Heart left ventricle (tissue), 16 donors: Measurements from ENCODE around the gene DCTD. TPM values are rescaled to one million over a fixed set of nuclear protein-coding genes. Genes with fewer than 3 reads are reported as not detected.
"Not testable (repeated sequence)": the region's sequence is repeated elsewhere in the genome, so short reads cannot be mapped to it uniquely, and the experiment has no call there.

ENCODE experiments used
- ATAC-seq, 4 donors: fragments of 200-7000 bp; cut with Tn5 transposase; one replicate each; pipeline ENCODE4 v1.9.1; 2020 to 2022; ENCODE audit warnings: moderate library complexity in 4 of 4, mild to moderate bottlenecking in 3 of 4, moderate number of reproducible peaks in 1 of 4
- DNase-seq, 5 donors: peaks; one replicate each; pipeline ENCODE4 v3.0.0-alpha.2; 2020
- H3K27ac ChIP-seq, 12 donors: fragments of 200-600 bp; sonication (generic) in 4 of 12; one replicate each; pipeline versions ENCODE4 v1.5.0 to v1.8.0; 2016 to 2022; ENCODE audit warnings: mild to moderate bottlenecking in 2 of 12
- H3K27me3 ChIP-seq, 9 donors: fragments of 200-600 bp; sonication (generic) in 2 of 9; one replicate each; pipeline versions ENCODE4 v1.5.1 to v1.8.0; 2016 to 2022; ENCODE audit warnings: mild to moderate bottlenecking in 3 of 9
- H3K36me3 ChIP-seq, 9 donors: fragments of 200-600 bp; sonication (generic) in 2 of 9; one replicate each; pipeline versions ENCODE4 v1.5.0 to v1.8.0; 2018 to 2022; ENCODE audit warnings: mild to moderate bottlenecking in 2 of 9
- H3K4me1 ChIP-seq, 12 donors: fragments of 200-600 bp; sonication (generic) in 4 of 12; one replicate each; pipeline versions ENCODE4 v1.5.0 to v1.8.0; 2016 to 2022; ENCODE audit warnings: mild to moderate bottlenecking in 3 of 12
- H3K4me3 ChIP-seq, 12 donors: fragments of 200-600 bp; sonication (generic) in 4 of 12; one replicate each; pipeline versions ENCODE4 v1.5.0 to v1.8.0; 2017 to 2022; ENCODE audit warnings: mild to moderate bottlenecking in 9 of 12, moderate library complexity in 4 of 12
- H3K9me3 ChIP-seq, 12 donors: fragments of 200-600 bp; sonication (generic) in 4 of 12; one replicate each; pipeline versions ENCODE4 v1.5.0 to v1.8.0; 2016 to 2022; ENCODE audit warnings: mild to moderate bottlenecking in 1 of 12
- POLR2A ChIP-seq, 2 donors: fragments of 450-650 bp; IDR thresholded peaks; one replicate each; pipeline ENCODE4 v1.6.1; 2017; ENCODE audit warnings: antibody characterized with exemption in 2 of 2, mild to moderate bottlenecking in 2 of 2, moderate library complexity in 2 of 2
- WGBS, 4 donors: extraction: QIAGEN DNeasy Blood & Tissue Kit in 2 of 4; methylation state at CpG; one replicate each; pipeline versions ENCODE4 v1.1.5 to v1.1.7; 2013 to 2018; 5-methylcytosine and 5-hydroxymethylcytosine counted together
- intact Hi-C, 10 donors: fragments of 100-400 bp; cut with DNase I; formaldehyde crosslinking; loops; one replicate each; pipeline versions ENCODE4 v1.11.1 to v1.14.2; 2022
- polyA plus RNA-seq, 2 donors: library from polyadenylated mRNA; stranded (reverse); fragments of 200-250 nt; gene quantifications; one replicate each; pipeline ENCODE4 v1.2.3, GENCODE V29; 2013
- total RNA-seq, 9 donors: library from RNA; depleted of rRNA in 2 of 9; stranded (reverse); fragments of >200 nt in 2 of 9; fragmentation: NEBNext Ultra II Directional in 3 of 9; extraction: Animal tissue kit (Norgen Biotek cat#: 25700) in 3 of 9; gene quantifications; one replicate each; pipeline versions ENCODE4 v1.1.0 to v1.2.4, GENCODE V29; 2016 to 2023
- TF ChIP-seq, protein P1 (sequence below), 12 donors: fragments of 200-600 bp; sonication (generic) in 4 of 12; IDR thresholded peaks; one replicate each; pipeline versions ENCODE4 v1.5.0 to v1.8.0; 2018 to 2022; ENCODE audit warnings: antibody characterized with exemption in 12 of 12, mild to moderate bottlenecking in 5 of 12
- donor health status: ischemic (EF 13 %, LVEDD 7.1; RV severe dilation, severe dysfunction).
- donor health status: healthy with polysubstance abuse.
- donor health status: DM: no; HTN: yes; CAD: no.
- donor health status: DM: no; HTN: no; CAD: no.
- donor health status: ischemic (EF 25% LVEDD 6.9; RV normal size, moderate dysfunction).
- donor health status: ischemic (EF 25% LVEDD 5.7; RV mildly dilated, moderate dysfunction).
- donor health status: healthy.
- donor health status: DM: yes; HTN: yes; CAD: no.
- donor health status: ischemic (EF 35%, LVEDD 5.7; RV mildly dilated, moderate dysfunction).
- donor health status: nonischemic (EF 11% LVEDD 7.7; RV severe dilation, severe dysfunction).
- donor health status: DM: yes; HTN: yes; CAD: no.
- donor health status: PGD.
- donor health status: ischemic (EF 29% LVEDD 5.4; RV normal size, mild dysfunction).
- donor health status: nonischemic (EF 23%, LVEDD 6.1; RV moderate dilation, normal function).

Gene DCTD
- total and polyA plus RNA-seq, 11 donors: 16.1 to 55.7 (median 41.2) TPM

DNA sequence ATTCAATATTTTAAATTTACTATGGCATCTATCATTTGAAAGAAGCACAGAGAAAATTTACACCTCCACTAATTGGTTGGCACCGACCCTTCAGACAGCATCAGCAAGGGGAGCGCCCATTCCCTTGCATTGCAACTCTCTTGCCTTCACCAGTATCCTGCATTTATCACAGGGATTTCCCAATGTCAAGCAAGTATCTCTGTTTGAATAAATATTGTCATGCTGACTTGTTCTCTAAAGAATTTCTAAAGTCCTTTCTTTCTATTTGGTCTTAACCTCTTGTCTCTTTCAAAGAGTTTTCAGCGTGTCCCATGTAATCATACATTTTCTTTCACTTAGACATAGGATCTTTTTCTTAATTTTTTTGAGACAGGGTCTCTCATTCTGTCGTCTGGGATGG, 10.4 kb downstream of the DCTD start:
- intact Hi-C loops: no loop called here
- TF ChIP-seq, protein P1, sequence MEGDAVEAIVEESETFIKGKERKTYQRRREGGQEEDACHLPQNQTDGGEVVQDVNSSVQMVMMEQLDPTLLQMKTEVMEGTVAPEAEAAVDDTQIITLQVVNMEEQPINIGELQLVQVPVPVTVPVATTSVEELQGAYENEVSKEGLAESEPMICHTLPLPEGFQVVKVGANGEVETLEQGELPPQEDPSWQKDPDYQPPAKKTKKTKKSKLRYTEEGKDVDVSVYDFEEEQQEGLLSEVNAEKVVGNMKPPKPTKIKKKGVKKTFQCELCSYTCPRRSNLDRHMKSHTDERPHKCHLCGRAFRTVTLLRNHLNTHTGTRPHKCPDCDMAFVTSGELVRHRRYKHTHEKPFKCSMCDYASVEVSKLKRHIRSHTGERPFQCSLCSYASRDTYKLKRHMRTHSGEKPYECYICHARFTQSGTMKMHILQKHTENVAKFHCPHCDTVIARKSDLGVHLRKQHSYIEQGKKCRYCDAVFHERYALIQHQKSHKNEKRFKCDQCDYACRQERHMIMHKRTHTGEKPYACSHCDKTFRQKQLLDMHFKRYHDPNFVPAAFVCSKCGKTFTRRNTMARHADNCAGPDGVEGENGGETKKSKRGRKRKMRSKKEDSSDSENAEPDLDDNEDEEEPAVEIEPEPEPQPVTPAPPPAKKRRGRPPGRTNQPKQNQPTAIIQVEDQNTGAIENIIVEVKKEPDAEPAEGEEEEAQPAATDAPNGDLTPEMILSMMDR (IDR thresholded peaks at IDR 0.05): no peak
- no peak for TF ChIP-seq POLR2A (IDR thresholded peaks at IDR 0.05)
- H3K27ac ChIP-seq: no peak overlapping the region
- no peaks in the 10 kb centered on the region for H3K27me3 ChIP-seq
- WGBS, 4 donors: 87 to 97% (median 97%) methylated on average over 4 of the region's 4 CpGs
- H3K4me1 ChIP-seq: peaks cover 0 to 4% (median 0%) of the 10 kb centered on the region in 12 donors
- peaks cover 0 to 85% (median 53%) of the 10 kb centered on the region in 9 donors for H3K36me3 ChIP-seq
- DNase-seq (no peak), ATAC-seq (no peak)
- no peak overlapping the region for H3K4me3 ChIP-seq
- H3K9me3 ChIP-seq: peaks cover 0 to 2% (median 0%) of the 10 kb centered on the region in 12 donors

DNA sequence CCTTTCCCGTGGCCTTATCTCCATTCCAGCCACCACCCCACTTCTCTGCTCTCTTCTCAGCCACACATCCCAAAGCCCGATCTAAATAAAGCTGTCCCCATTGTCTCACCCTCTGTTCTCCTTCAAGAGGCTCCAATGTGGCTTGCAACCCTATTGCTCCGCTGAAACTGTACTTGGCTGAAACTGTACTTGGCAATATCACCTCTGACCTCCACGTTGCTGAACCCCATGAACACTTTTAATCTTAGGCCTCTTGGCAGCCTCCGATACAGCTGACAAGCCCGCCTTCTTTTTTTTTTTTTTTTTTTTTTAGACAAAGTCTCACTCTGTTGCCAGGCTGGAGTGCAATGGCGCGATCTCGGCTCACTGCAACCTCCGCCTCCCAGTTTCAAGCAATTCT, 12.1 kb downstream of the DCTD start:
- ATAC-seq (peak in 1 of 4 donors; percentile 67), DNase-seq (no peak)
- 68 to 82% (median 76%) methylated on average over 10 of the region's 10 CpGs for WGBS, 4 donors
- no peaks in the 10 kb centered on the region for H3K27me3 ChIP-seq
- intact Hi-C loops: no loop called here
- peaks cover 0 to 4% (median 0%) of the 10 kb centered on the region in 12 donors for H3K4me1 ChIP-seq
- TF ChIP-seq, protein P1 (IDR thresholded peaks at IDR 0.05): no peak
- no peak for TF ChIP-seq POLR2A (IDR thresholded peaks at IDR 0.05)
- no peak overlapping the region for H3K27ac ChIP-seq
- peaks cover 0 to 85% (median 56%) of the 10 kb centered on the region in 9 donors for H3K36me3 ChIP-seq
- no peaks in the 10 kb centered on the region for H3K9me3 ChIP-seq
- H3K4me3 ChIP-seq: no peak overlapping the region

DNA sequence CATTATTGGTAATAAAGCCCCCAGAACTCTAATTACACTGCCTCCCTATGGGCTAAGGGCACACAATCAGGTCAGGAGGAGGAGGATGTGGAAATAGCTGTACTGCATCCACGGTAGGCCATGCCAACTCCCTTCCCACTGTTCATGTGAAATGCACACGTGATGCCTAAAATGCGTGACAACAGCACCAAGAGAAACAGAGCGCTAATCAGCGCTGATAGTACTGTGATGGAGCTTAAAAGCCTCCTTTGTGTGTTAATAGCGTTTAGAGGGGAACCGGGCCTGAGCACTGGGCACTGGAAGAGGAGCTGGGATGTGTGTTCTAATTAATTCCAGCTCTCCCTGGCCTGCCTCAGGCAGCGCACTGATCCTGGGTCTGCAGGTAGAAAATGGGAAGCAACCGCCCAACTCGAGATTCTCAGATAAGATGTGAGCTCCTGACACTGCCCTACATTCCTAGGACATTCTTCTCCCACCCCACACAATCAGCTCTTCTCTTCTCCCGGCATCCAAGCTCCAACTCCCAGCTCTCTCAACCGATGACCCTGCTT, 12.9 kb downstream of the DCTD start:
- intact Hi-C loops: no loop called here
- TF ChIP-seq POLR2A (IDR thresholded peaks at IDR 0.05): no peak
- H3K27me3 ChIP-seq: no peaks in the 10 kb centered on the region
- H3K36me3 ChIP-seq: peaks cover 0 to 84% (median 61%) of the 10 kb centered on the region in 9 donors
- no peak for DNase-seq
- peaks cover 0 to 4% (median 0%) of the 10 kb centered on the region in 12 donors for H3K4me1 ChIP-seq
- WGBS, 4 donors: 83 to 85% (median 83%) methylated on average over 12 of the region's 12 CpGs
- no peak overlapping the region for H3K4me3 ChIP-seq
- H3K27ac ChIP-seq: no peak overlapping the region
- ATAC-seq: no peak
- no peaks in the 10 kb centered on the region for H3K9me3 ChIP-seq

DNA sequence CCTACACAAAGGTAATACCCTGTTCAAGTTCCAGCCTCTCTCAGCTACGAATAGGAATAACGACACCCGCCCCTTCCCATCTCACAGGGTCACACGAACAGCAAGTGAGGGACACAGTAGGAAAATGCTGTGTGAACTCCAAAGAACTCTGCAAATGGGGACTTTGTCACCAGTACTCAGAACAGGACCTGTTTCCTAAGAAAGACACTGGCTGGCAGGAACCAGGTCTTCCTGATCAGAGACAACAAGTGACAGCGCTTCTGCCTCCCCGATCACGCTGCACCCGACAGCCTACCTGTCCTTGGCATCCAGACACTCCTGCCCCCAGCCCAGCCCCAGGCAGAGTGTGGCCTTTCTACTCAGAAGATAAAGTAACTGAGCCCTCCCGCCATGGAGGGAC, 14.2 kb downstream of the DCTD start:
- no peak for DNase-seq
- H3K27ac ChIP-seq: no peak overlapping the region
- no peak for TF ChIP-seq POLR2A (IDR thresholded peaks at IDR 0.05)
- TF ChIP-seq, protein P1 (IDR thresholded peaks at IDR 0.05): no peak
- no peaks in the 10 kb centered on the region for H3K27me3 ChIP-seq
- ATAC-seq: no peak
- H3K4me3 ChIP-seq: no peak overlapping the region
- H3K4me1 ChIP-seq: peaks cover 0 to 4% (median 0%) of the 10 kb centered on the region in 12 donors
- 93 to 97% (median 95%) methylated on average over 9 of the region's 9 CpGs for WGBS, 4 donors
- H3K36me3 ChIP-seq: peaks cover 0 to 84% (median 63%) of the 10 kb centered on the region in 9 donors
- no peaks in the 10 kb centered on the region for H3K9me3 ChIP-seq
- intact Hi-C loops: no loop called here

DNA sequence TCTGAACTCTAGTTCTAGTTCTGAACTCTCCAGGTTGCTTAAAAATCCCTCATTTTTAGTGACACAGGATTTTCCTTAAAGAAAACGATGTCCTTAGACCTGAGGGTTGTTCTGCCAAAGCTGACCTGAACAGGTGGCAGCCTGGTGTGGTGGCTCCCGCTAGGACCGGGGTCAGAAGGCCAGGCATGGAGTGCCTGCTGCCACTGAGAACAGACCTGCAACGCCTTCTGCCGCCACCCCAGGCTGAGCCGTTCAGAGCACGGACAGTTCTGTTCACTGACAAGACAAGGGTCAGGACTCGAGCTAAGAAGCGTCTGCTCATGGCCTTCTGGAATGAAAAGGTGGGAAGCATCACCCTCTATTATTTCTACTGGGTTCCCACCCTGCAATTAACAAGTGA, 15.8 kb downstream of the DCTD start:
- DNase-seq (no peak), ATAC-seq (no peak)
- peaks cover 0 to 4% (median 0%) of the 10 kb centered on the region in 12 donors for H3K4me1 ChIP-seq
- H3K27ac ChIP-seq: no peak overlapping the region
- WGBS, 4 donors: 88 to 98% (median 93%) methylated on average over 7 to 9 of the region's 9 CpGs
- peaks cover 0 to 77% (median 54%) of the 10 kb centered on the region in 9 donors for H3K36me3 ChIP-seq
- H3K4me3 ChIP-seq: no peak overlapping the region
- H3K27me3 ChIP-seq: no peaks in the 10 kb centered on the region
- TF ChIP-seq POLR2A (IDR thresholded peaks at IDR 0.05): no peak
- TF ChIP-seq, protein P1 (IDR thresholded peaks at IDR 0.05): no peak
- H3K9me3 ChIP-seq: no peaks in the 10 kb centered on the region
- intact Hi-C loops: no loop called here

DNA sequence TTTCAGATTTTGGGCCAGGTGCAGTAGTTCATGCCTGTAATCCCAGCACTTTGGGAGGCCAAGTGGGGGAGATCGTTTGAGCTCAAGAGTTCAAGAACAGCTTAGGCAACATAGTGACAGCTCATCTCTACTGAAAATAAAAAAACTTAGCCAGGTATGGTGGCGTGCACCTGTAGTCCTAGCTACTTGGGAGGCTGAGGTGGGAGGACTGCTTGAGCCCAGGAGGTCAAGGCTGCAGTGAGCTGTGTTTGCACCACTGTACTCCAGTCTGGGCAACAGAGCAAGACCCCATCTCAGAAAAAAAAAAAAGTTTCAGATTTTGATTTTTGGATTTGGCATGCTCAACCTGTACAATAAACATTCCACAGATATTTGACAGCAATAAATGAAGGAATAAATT, 17.2 kb downstream of the DCTD start:
- H3K4me1 ChIP-seq, H3K4me3 ChIP-seq, H3K9me3 ChIP-seq, H3K27me3 ChIP-seq, DNase-seq, H3K27ac ChIP-seq, intact Hi-C loops, ATAC-seq: not testable (repeated sequence)
- peaks cover 0 to 84% (median 65%) of the 10 kb centered on the region in 9 donors for H3K36me3 ChIP-seq
- 90 to 100% (median 93%) methylated on average over 2 of the region's 2 CpGs for WGBS, 4 donors
